ENCODE measurements around the gene CCDC80. TPM values are rescaled to one million over a fixed set of nuclear protein-coding genes. Genes with fewer than 3 reads are reported as not detected.
"Not testable (repeated sequence)": the region's sequence is repeated elsewhere in the genome, so short reads cannot be mapped to it uniquely, and the experiment has no call there.

CCDC80 gene
- total RNA-seq, 2 donors from 2014 or later = 94.4 to 206 TPM

GRCh38 chr3:112671930-112672715, 31.2 kb upstream of the CCDC80 start:
- Histone ChIP-seq H3K36me3 (no peaks in the 10 kb centered on the region), H3K27me3 (no peaks in the 10 kb centered on the region), H3K4me1 (peaks cover 0 to 4% of the 10 kb centered on the region in 2 donors), H3K9me3 (no peaks in the 10 kb centered on the region), H3K4me3 (no peak overlapping the region), H3K27ac (no peak overlapping the region)
- DNase-seq (ENCODE audit: low spot score) = no peak
- no peak for TF ChIP-seq CTCF (IDR thresholded peaks at IDR 0.05)

GRCh38 chr3:112670824-112671223, 29.9 kb upstream of the CCDC80 start:
- Histone ChIP-seq H3K36me3 (no peaks in the 10 kb centered on the region), H3K27me3 (no peaks in the 10 kb centered on the region), H3K4me3 (no peak overlapping the region), H3K9me3 (no peaks in the 10 kb centered on the region), H3K4me1 (no peaks in the 10 kb centered on the region), H3K27ac (no peak overlapping the region)
- TF ChIP-seq CTCF (IDR thresholded peaks at IDR 0.05) = no peak
- no peak for DNase-seq (ENCODE audit: low spot score)

GRCh38 chr3:112667599-112667998, 26.7 kb upstream of the CCDC80 start:
- Histone ChIP-seq H3K27ac (no peak overlapping the region), H3K4me3 (no peak overlapping the region), H3K9me3 (no peaks in the 10 kb centered on the region), H3K27me3 (no peaks in the 10 kb centered on the region), H3K4me1 (no peaks in the 10 kb centered on the region), H3K36me3 (no peaks in the 10 kb centered on the region)
- no peak for DNase-seq (ENCODE audit: low spot score)
- no peak for TF ChIP-seq CTCF (IDR thresholded peaks at IDR 0.05)

DNA sequence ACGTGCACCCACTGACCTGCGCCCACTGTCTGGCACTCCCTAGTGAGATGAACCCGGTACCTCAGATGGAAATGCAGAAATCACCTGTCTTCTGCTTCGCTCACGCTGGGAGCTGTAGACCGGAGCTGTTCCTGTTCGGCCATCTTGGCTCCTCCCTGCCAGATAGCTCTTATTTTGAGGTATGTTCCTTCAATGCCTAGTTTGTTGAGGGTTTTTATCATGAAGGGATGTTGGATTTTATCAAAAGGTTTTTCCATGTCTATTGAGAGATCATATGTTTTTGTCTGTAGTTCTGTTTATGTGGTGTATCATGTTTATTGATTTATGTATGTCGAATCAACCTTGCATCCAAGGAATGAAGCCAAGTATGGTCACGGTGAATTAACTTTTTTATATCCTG, 24.1 kb upstream of the CCDC80 start:
- H3K9me3 ChIP-seq; DNase-seq (ENCODE audit: low spot score); H3K4me1 ChIP-seq; H3K27me3 ChIP-seq; H3K27ac ChIP-seq; H3K36me3 ChIP-seq; H3K4me3 ChIP-seq: not testable (repeated sequence)

- Histone ChIP-seq H3K27me3 (no peaks in the 10 kb centered on the region), H3K9me3 (no peaks in the 10 kb centered on the region), H3K4me3 (no peak overlapping the region), H3K27ac (no peak overlapping the region), H3K36me3 (no peaks in the 10 kb centered on the region), H3K4me1 (peaks cover 0 to 5% of the 10 kb centered on the region in 2 donors)
- no peak for TF ChIP-seq CTCF (IDR thresholded peaks at IDR 0.05)
- no peak for DNase-seq (ENCODE audit: low spot score)
These were observed 15.1 kb upstream of the CCDC80 start for GRCh38 chr3:112656043-112656442.

GRCh38 chr3:112654979-112655378, 14.0 kb upstream of the CCDC80 start:
- Histone ChIP-seq H3K4me3 (no peak overlapping the region), H3K9me3 (no peaks in the 10 kb centered on the region), H3K27me3 (no peaks in the 10 kb centered on the region), H3K27ac (peak overlapping the region; percentile 9 to 61), H3K4me1 (peaks cover 0 to 5% of the 10 kb centered on the region in 2 donors), H3K36me3 (no peaks in the 10 kb centered on the region)
- DNase-seq (ENCODE audit: low spot score) = no peak
- TF ChIP-seq CTCF (IDR thresholded peaks at IDR 0.05) = no peak
